ENCODE data around the gene LUZP2.

The LUZP2 gene

GRCh38 chr11:24572376-24572775 lies 75.5 kb downstream of the LUZP2 start:
- no peak for DNase-seq

GRCh38 chr11:24574461-24574860 lies 77.6 kb downstream of the LUZP2 start:
- DNase-seq: no peak

GRCh38 chr11:24575392-24575791 lies 78.5 kb downstream of the LUZP2 start:
- DNase-seq: no peak

- no peak for DNase-seq
These were observed 88.3 kb downstream of the LUZP2 start for GRCh38 chr11:24585192-24585591.

GRCh38 chr11:24587635-24588034 lies 90.8 kb downstream of the LUZP2 start:
- no peak for DNase-seq

GRCh38 chr11:24588081-24588480 lies 91.2 kb downstream of the LUZP2 start:
- no peak for DNase-seq

GRCh38 chr11:24589064-24589463 lies 92.2 kb downstream of the LUZP2 start:
- no peak for DNase-seq

GRCh38 chr11:24591283-24591682 lies 94.4 kb downstream of the LUZP2 start:
- no peak for DNase-seq

- no peak for DNase-seq
These were observed 95.5 kb downstream of the LUZP2 start for GRCh38 chr11:24592360-24592759.

- no peak for DNase-seq
These were observed 96.5 kb downstream of the LUZP2 start for GRCh38 chr11:24593332-24593731.

GRCh38 chr11:24594401-24594800 lies 97.5 kb downstream of the LUZP2 start:
- DNase-seq: no peak

GRCh38 chr11:24598641-24599040 lies 101.8 kb downstream of the LUZP2 start:
- DNase-seq: no peak

GRCh38 chr11:24609192-24610119 lies 112.6 kb downstream of the LUZP2 start:
- DNase-seq: no peak

GRCh38 chr11:24615451-24616160 lies 118.8 kb downstream of the LUZP2 start:
- DNase-seq: no peak

GRCh38 chr11:24617856-24618255 lies 121.0 kb downstream of the LUZP2 start:
- DNase-seq: no peak

GRCh38 chr11:24619900-24620299 lies 123.0 kb downstream of the LUZP2 start:
- no peak for DNase-seq

GRCh38 chr11:24622262-24622661 lies 125.4 kb downstream of the LUZP2 start:
- no peak for DNase-seq

GRCh38 chr11:24623121-24623520 lies 126.3 kb downstream of the LUZP2 start:
- DNase-seq: no peak

- DNase-seq: no peak
These were observed 127.6 kb downstream of the LUZP2 start for GRCh38 chr11:24624432-24624831.

GRCh38 chr11:24625975-24626374 lies 129.1 kb downstream of the LUZP2 start:
- no peak for DNase-seq

GRCh38 chr11:24628224-24628776 lies 131.4 kb downstream of the LUZP2 start:
- no peak for DNase-seq

GRCh38 chr11:24634606-24635160 lies 137.8 kb downstream of the LUZP2 start:
- DNase-seq: no peak

- DNase-seq: no peak
These were observed 138.9 kb downstream of the LUZP2 start for GRCh38 chr11:24635588-24636290.

All from femur (tissue), 1 donor.